OCI-M2 (cell line): ENCODE data around the gene ADORA2A.

Experiments
- DNase-seq: peaks from one replicate; lab custom pipeline; 2025; ENCODE audit not compliant: unreplicated experiment; lab: John Stamatoyannopoulos, UW

ADORA2A gene

GRCh38 chr22:24431309-24432034 is 4.1 kb downstream of the ADORA2A start:
- DNase-seq = no peak

- DNase-seq = no peak
Observed at GRCh38 chr22:24432059-24432853, 4.9 kb downstream of the ADORA2A start.

DNA sequence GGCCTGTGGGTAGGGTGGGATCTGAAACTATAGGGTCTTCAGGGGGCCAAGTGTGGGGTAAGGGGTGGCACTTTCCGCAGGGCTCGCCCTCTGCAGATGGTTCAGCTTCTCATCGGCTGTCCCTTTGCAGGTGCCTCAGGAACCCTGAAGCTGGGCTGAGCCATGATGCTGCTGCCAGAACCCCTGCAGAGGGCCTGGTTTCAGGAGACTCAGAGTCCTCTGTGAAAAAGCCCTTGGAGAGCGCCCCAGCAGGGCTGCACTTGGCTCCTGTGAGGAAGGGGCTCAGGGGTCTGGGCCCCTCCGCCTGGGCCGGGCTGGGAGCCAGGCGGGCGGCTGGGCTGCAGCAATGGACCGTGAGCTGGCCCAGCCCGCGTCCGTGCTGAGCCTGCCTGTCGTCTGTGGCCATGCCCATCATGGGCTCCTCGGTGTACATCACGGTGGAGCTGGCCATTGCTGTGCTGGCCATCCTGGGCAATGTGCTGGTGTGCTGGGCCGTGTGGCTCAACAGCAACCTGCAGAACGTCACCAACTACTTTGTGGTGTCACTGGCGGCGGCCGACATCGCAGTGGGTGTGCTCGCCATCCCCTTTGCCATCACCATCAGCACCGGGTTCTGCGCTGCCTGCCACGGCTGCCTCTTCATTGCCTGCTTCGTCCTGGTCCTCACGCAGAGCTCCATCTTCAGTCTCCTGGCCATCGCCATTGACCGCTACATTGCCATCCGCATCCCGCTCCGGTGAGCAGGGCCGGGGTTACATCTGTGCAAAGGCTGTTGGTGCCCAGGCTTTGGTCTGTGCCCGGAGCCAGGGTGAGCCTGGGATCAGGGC is 5.8 kb downstream of the ADORA2A start:
- no peak for DNase-seq

GRCh38 chr22:24433828-24434470 is 6.5 kb downstream of the ADORA2A start:
- no peak for DNase-seq

GRCh38 chr22:24434471-24435322 is 7.3 kb downstream of the ADORA2A start:
- DNase-seq = no peak

- DNase-seq = no peak
Observed at GRCh38 chr22:24435323-24435645, 7.9 kb downstream of the ADORA2A start.

GRCh38 chr22:24435861-24436371 is 8.5 kb downstream of the ADORA2A start:
- no peak for DNase-seq

- no peak for DNase-seq
Observed at GRCh38 chr22:24436553-24436952, 9.2 kb downstream of the ADORA2A start.

DNA sequence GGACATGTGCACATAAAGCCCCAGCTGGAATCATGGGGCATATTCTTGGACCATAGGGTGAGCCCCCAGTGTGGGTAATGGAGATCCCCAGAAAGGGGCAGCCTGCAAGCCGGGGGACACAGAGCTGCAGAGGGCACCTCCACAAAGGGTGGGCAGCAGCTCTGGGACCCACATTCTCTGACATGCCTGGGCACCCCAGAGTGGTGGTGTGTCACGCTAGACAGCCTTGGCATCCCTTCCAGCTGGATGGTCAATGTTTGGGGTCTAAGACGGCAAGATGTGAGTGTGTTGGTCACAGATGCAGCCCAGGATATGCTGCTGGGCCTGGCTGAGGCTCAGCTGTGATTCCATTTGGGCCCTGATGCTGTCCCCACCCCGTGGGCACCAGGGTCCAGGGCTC is 9.7 kb downstream of the ADORA2A start:
- no peak for DNase-seq

DNA sequence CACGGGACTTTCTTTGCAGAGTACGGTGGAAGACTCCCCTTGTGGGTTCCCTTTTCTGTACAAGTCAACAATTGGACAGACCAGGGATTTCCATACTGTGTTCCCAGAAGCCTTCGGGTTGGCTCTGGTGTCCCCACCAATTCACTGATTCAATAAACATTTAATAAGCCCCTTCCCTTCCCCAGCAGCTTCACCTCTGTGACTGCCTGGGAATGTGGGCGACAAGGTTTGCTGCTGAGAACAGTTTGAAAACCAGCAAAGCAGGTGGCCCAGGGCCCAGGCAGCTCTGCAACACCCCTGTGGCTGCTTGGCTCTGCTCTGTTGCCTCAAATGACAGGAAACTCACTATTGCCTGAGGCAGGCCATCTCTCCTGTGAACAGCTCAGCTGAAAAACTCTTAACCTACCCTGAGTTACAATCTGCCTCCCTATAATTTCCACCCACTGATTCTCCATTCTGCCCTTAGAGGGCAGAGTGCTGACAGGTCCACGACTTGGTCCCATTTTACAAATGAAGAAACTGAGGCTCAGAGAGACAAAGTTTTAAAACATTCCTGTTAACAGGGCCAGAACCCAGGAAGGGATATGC is 10.4 kb downstream of the ADORA2A start:
- DNase-seq = no peak

- DNase-seq = no peak
Observed at GRCh38 chr22:24440270-24440717, 12.9 kb downstream of the ADORA2A start.

DNA sequence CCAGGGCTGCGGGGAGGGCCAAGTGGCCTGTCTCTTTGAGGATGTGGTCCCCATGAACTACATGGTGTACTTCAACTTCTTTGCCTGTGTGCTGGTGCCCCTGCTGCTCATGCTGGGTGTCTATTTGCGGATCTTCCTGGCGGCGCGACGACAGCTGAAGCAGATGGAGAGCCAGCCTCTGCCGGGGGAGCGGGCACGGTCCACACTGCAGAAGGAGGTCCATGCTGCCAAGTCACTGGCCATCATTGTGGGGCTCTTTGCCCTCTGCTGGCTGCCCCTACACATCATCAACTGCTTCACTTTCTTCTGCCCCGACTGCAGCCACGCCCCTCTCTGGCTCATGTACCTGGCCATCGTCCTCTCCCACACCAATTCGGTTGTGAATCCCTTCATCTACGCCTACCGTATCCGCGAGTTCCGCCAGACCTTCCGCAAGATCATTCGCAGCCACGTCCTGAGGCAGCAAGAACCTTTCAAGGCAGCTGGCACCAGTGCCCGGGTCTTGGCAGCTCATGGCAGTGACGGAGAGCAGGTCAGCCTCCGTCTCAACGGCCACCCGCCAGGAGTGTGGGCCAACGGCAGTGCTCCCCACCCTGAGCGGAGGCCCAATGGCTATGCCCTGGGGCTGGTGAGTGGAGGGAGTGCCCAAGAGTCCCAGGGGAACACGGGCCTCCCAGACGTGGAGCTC is 13.5 kb downstream of the ADORA2A start:
- no peak for DNase-seq

- no peak for DNase-seq
Observed at GRCh38 chr22:24441406-24442351, 14.3 kb downstream of the ADORA2A start.

DNA sequence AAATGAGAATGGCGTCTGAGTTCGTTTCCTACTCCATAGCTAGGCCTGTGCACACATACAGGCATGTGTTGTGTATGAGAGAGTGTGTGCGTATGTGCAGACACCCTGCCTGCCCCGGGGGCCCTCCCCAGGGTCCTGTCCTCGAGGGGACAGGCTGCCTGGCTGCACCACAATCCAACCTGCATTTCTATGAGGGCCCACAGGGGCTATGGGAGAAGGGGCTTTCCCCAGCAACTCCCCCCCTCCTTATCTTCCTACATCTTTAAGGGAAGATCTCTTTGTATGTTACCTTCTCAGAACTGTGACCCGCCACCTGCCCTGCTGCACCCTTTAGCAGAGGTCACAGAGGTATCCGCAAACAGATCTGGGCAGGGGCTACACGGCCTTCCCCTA is 14.9 kb downstream of the ADORA2A start:
- DNase-seq = no peak

DNA sequence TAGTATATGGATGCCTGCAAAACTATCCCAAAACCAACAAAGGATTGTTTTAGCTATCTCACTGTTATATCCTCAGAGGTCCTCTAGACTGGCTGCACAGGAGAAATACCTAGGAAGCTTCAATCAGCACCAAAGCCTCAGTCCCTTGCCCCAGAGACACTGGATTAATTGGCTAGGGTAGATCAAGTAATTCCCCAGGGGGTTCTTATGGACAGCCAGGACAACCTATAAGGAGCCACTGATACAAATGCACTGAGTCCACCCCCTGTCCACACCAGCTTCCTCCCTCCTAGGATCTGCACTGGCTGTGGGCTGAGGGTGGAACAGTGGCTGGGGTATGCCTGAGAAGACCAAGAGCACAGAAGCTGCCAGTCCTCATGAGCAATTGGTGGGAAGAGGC is 16.3 kb downstream of the ADORA2A start:
- no peak for DNase-seq

DNA sequence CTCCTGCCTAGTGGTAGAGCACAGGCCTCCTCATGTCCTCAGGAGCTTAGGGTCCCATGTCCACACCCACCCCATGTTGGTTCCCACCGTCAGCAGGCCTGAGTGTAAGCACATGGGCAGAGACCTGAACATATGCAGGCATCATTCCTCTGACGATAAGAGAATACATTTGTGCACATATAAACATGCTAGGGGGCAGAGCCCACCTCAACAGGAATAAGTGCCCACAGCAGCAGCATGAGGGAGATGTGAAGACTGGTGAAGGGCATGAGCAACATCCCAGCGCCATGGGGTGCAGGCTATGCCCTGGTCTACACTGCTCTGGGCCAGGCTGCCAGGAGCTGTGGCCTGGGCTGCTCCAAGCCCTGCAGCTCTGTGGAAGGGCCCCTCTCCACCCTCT is 16.9 kb downstream of the ADORA2A start:
- no peak for DNase-seq

GRCh38 chr22:24444729-24445466 is 17.5 kb downstream of the ADORA2A start:
- no peak for DNase-seq
